ENCODE results near the gene FCRLA.
"Not testable (repeated sequence)": the region's sequence is repeated elsewhere in the genome, so short reads cannot be mapped to it uniquely, and the experiment has no call there.

The FCRLA gene

DNA sequence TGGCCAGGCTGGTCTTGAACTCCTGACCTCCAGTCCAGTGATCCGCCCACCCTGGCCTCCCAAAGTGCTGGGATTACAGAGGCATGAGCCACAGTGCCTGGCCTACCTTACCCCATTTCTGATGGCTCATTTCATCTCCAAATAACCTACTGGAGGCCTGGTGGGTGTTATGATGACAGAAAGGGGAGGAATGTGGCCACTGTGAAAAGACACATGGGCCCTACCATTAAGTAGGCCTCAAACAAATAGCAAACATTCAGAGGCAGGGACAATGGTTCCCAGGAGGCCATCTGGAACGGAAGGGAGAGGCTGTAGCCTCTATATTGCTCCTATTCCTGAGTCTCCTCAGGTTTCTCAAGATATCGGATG lies 932 bp upstream of the FCRLA start:
- no peak for DNase-seq

DNA sequence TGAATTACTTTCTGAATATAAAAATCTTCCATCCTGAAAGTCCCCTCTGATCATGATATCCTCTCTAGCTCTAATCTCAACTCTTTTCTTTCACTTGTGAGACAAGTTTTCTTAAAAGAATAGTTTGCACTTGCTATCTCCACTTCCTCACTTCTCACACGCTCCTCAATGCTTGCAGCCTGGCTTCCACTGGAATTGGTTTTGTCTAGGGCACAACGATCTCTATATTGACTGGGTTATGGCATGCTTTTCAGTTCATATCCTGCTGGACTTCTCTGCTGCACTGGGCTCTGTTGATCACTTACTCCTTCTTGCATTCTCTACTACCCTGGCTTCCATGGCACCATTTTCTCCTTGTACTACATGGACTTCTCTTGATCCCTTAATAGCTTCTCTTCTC lies 474 bp downstream of the FCRLA start:
- no peak for DNase-seq

DNA sequence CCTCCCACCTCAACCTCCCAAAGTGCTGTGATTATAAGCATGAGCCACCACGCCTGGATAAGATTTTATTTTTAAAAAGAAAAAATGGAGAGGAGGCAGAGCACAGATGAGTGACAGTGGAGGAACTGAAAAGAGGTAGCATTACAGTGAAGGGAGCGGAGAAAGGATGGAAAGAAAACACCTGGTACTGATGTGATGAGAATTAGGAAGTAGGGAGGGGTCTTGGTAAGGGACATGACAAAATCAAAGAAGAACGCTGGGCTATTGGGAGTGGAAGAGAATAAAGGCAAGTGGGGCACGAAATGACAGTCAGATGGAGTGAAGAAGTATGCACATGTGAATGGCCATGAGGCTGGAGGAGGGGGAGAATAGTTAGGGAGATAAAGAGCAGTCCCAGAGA lies 2.3 kb downstream of the FCRLA start:
- DNase-seq: no peak

DNA sequence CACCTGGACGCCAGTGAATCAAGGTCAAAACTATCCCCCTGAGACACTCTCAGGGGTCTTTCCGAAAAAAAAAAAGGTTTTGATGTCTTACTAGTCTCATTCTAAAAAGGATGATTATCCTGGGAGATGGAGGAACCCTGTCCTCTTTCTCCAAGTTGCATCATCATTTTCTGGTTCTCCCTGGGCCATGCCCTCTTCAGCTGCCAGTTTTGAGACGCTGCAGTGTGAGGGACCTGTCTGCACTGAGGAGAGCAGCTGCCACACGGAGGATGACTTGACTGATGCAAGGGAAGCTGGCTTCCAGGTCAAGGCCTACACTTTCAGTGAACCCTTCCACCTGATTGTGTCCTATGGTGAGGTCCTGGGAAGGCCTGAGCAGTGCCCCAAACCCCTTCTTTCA lies 3.5 kb downstream of the FCRLA start:
- no peak for DNase-seq

DNA sequence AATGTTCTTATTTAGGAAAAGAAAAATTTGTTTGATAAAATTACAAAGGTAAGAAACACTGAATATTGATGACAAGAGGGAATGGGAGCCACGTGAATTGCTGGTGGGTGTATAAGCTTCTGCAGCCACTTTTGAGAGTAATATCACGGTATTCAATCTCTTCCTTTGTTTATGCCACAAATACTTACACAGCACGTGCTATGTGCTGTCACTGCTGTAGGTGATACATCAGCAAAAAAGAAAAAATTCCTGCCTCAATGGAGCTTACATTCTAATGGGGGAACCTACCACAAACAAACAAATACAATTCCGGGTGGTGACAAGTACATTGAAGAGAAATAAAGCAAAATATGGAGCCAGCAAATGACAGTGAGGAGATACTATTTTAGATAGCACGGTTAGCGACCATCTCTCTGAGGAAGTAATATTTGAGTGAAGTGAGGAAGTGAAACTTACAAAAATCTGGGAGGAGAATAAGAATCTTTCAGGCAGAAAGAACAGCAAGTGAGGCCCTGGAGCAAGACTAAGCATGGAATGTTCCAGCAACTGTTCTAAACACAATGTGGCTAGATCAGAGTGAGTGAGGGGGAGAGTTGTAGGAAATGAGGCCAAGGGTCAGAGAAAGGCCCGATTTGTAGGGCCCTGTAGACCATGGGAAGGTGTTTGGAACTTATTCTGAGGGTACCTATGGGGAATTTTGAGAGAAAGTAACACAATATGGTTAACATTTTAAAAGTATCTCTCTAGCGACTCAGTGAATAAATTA lies 11.7 kb downstream of the FCRLA start:
- no peak for DNase-seq

DNA sequence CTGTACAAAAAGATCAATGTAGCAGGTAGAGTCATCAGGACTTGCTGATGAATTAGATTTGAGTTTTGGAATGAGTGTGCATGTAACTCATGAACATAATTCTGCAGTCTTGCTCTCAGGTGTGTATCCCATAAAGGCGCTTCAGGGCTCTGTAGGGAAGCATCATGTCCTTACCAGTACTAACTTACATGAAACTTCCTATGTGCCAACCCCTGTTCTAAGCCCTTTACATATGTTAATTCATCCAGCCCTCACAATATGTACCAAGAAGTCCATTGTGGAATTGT lies 12.2 kb downstream of the FCRLA start:
- DNase-seq: no peak

DNA sequence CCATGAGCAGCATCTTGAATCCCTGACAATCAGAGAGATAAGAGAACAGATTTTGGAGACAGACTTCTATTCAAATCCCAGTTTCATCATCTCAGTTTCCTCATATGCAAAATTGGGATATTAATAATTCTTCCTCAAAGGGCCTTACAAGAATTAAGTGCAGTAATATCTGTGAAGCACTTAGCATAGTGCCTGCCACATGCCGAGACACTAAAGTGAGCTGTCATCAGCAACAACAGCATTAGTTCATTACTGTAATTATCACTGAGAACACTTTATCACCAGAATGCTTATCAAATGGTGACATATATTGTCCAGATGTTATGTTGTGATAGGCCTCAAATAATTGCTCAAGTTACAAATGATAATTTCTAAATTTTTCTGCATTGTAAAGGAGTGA lies 13.4 kb downstream of the FCRLA start:
- no peak for DNase-seq

DNA sequence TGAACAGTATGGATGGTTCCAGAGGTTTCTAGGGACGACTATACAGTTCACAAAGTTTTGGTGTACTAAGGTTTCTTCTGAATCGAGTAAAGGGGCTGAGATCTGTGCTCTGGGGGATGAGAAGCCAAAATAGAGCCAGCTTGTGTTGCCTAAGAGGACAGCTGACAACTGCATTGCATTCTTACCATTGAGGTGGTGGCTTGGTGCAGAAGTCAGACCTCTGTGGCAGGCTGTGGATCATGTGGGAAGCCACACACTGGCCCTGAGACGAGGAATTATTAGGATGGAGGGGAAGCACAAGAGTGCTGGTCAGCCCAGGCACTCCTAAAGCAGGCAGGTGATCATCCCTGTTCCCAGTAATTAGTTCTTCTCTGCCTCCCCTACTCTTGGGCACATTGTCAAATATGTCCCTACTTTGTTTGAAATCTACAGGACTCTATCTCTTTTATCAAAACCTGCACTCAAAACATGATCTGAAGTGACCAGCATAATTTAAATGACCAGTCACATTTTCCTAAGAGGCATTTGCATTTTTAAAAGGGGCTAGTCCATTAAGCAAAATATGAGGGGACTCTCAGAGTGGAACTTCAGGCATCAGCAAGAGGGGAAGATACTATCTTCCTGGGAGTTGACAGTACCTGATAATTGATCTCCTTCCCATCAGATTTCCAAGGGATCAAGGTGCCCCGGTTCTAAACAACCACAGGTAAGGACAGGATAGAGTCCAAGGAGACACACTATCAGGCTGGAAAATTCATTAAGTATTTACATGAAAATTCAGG lies 14.1 kb downstream of the FCRLA start, which contains the start of gene FCRLB:
FCRLB (plus strand) TSS at position 589 of the 782 bp plus-strand sequence. CDS start 1,129 bp downstream, outside the sequence.
- no peak for DNase-seq

DNA sequence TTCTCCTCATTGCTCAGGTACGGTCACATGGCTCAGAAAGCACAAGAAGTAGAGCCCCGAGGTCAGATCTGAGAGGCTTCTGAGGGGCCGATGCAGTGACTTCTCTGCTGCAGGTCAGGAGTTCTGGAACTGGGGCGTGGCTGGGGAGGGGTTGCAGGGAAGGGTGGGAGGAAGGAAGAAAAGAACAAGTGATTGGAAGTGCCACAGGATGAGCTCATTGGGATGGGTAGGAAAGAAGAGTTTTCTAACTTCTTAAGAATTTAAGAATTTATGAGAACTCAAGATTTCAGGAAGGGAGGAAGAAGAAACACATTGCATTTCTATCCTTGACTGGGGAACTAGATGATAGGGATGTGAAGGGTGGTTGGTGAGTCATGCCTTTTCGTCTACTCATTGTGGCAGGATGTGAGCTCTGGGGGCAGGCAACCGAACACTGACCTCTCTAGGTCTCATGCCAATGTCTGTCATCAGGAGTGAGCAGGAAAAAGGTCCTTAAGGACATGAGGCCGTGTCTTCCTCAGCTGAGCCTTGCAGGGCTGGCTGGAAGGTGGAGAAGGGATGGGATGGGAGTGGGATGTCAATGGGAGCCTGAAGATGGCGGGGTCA lies 14.8 kb downstream of the FCRLA start:
- no peak for DNase-seq

DNA sequence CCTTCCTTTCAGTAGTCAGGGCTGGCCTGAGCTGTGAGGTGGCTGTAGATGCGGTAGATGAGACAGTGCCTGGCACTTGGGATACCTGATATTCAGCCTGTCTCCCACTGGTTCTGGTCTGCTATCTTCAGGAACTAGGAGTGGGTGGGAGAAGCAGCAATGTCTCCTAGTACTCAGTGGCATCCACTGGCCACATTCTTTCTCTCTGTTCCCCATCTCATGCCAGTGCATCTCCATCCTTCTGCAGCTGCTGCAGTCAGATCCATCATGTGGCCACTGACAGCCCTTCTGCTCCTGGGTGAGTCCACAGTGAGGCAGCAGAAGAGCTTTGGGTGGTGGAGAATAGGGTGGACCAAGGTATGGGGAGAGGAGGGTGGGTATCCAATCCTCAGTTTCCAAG lies 15.4 kb downstream of the FCRLA start:
- no peak for DNase-seq

DNA sequence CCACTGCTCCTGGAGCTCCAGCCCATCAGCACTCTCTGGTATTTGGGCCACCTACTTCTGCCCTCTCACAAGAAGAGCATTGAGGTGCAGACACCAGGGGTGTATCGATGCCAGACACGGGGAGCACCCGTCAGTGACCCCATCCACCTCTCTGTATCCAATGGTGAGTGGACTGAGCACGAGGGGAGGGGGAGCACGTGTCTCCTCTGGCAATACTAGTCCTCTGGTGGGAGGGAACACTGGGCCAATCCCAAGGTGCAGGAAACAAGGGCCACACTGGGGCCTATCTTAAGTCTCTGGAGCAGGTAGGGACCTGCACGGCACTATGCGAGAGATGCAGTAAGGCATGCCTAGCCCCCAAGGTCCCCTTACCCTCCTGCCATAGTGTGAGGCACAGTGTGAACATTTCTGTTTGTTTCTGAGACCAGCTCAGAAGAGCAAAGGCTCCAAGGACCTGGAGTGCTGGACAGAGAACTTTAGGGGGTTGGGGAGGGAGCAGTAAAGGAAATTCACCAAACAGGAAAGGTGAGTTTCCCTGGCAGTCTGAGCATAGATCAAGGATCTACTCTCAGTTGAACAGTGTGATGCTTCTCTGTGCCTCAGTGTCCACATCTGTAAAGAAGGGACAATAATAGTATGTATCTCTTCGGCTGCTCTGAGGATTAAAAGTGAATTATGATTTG lies 16.6 kb downstream of the FCRLA start:
- DNase-seq: no peak

DNA sequence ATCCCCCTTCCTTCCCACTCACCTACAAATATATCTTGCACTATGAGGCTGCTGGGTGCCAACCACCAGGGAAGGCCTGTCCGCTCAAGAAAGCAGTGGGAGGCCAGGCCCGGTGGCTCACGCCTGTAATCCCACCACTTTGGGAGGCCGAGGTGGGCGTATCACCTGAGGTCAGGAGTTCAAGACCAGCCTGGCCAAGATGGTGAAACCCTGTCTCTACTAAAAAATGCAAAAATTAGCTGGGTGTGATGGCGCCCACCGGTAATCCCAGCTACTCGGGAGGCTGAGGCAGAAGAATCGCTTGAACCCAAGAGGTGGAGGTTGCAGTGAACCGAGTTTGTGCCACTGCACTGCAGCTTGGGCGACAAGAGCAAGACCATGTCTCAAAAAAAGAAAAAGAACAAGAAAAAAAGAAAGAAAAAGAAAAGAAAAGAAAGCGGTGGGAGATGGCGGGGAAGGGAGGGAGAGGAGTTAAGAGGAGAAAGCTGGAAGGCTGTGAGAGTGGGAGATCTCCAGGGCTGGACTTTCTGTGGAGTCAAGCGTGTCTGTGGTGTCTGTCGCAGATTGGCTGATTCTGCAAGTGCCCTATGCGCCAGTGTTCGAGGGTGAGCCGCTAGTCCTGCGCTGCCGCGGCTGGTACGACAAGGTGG lies 18.4 kb downstream of the FCRLA start:
- not testable (repeated sequence) for DNase-seq

DNA sequence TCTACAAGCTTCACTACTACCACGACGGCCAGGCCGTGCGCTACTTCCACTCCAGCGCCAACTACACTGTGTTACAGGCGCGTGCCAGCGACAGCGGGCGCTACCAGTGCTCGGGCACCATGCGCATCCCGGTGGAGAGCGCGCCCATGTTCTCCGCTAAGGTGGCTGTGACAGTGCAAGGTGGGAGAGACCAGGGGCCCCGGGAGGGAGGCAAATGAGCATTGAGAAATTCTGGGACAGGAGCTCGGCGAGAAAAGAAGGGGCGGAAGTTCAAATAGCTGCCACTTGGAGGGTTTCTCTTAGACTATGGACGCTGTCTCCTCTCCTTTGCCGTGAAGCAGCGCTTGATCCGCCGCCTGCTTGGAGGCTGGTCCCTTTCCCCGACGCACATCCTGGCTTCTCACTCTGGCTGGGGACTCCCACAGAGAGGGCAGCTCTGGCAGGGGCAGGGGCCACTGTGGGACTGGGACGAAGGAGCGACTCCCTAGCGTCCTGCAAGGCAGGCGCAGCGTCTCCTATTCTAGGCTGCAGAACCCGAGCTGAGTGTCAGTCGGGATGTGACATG lies 19.0 kb downstream of the FCRLA start:
- DNase-seq: no peak

DNA sequence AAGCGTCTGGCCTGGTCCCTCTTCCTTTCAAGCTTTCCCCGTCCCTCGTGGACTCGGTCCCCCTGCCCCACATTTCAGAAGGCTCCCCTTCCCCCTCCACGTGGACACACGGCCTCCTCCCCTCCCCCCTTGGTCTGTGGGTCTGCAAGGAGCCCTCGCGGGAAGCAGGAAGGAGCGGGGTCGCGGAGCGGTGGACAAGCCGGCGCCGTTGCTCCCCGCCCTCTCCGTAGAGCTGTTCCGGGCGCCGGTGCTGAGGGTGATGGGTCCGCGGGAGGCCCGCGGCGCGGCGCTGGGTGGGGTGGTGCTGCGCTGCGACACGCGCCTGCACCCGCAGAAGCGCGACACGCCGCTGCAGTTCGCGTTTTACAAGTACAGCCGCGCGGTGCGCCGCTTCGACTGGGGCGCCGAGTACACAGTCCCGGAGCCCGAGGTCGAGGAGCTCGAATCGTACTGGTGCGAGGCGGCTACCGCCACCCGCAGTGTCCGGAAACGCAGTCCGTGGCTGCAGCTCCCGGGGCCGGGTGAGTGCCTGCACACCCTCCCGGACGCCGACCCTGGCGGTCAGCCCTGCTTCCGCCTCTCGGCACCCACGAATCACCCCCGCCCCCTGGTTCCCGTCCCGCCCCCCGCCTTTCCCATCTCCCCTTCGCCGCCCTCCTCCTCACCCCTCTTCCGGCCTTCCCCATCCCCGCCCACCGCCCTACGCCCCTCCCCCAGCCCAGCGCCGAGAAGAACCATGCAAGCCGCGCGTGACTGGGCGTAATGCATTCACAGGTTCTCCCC lies 19.6 kb downstream of the FCRLA start:
- DNase-seq: peak; percentile 37 to 42

DNA sequence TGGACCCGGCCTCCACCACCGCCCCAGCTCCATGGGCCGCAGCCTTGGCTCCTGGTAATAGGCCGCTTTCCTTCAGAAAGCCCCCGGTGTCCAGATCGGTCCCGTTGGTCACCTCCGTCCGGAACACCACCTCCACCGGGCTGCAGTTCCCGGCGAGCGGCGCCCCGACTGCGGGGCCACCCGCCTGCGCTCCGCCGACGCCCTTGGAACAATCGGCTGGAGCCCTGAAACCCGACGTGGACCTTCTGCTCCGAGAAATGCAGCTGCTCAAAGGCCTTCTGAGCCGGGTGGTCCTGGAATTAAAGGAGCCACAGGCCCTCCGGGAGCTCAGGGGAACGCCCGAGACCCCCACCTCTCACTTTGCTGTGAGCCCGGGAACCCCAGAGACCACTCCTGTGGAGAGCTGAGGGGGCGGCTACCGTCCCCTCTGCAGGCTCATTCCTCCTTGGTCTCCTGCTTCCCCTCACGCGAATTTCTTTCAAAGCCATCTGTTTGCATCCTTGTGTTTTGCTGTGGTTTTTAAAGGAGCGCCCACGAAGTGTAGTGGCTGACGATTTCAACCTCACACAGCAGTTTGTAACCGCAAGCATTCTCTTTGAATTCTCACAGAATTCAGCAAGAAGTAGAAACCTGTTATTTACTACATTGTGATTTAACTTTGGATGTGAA lies 20.4 kb downstream of the FCRLA start:
- peak in 1 of 2 donors; percentile 13 for DNase-seq

DNA sequence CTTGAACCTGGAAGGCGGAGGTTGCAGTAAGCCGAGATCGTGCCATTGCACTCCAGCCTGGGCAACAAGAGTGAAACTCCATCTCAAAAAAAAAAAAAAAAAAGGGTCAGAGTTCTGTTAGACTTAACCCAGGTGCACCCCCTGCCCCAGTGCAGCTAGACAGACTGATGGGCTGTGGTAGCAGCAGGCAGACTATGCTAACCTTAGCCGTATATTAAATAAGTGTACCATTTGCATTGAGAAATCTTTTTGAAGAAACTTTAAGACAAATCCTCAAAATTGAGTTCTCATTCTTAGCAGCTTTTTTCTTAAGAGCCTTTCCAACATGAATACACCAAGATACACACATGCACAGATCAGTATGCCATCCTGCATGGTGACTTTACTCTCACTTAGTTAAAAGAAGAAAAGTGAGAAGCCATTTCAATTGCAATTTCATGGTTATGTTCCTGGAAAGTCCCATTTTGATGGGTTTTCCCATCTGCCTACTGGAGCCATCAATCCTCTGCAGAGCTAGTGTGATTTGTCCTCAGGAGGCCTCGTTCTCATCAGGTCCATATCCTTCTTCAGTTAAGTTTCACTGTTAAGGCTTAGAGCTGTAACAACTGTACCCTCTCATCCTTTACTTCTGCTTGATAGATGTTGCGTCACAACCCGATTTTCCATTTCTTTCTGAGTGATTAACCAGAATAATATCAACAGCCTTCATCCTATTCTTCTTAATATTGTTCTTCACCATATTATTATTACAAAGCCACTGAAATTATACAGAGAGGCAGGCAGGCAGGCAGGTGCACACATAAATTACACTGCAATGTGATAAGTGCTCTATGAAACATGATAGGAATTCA lies 21.6 kb downstream of the FCRLA start:
- no peak for DNase-seq

DNA sequence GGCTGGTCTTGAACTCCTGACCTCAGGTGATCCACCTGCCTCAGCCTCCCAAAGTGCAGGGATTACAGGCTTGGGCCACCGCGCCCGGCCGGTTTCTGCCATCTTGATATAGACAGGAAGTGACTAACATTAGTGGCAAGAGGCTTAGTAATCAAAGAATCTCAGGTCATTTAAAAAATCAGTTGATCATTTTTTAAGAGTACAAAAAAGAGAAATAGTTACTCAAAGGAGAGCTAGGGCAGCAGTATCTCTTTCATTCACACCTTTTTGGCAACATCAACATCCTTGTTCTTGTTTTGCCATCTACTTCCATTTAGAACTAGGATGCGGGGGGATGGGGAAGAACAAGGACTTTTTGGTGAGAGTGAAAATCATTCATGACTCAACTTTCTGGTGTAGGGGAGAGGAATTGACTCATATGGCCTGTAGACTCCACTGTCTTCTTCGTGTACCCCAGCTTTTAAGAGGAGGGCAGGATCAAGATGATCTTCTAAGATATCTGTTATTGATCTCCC lies 23.1 kb downstream of the FCRLA start:
- peak; percentile 30 to 39 for DNase-seq

DNA sequence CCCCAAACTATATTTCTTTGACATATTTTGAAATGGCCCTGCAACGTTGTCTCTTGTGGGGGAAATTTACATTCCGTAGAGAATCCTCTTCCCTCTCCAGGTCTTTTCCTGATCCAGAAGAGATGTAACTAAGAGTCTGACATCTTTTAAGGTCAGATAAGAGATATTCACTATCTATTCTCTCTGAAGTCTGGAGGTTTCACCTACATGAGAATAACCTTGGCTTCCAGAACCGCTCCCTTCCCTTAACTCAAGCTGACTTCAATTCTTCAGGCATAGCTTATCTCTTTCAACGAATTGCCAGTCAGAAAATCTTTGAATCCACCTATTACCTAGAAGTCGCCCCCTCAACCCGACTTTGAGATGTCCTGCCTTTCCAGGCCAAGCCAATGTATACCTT lies 24.2 kb downstream of the FCRLA start:
- no peak for DNase-seq

DNA sequence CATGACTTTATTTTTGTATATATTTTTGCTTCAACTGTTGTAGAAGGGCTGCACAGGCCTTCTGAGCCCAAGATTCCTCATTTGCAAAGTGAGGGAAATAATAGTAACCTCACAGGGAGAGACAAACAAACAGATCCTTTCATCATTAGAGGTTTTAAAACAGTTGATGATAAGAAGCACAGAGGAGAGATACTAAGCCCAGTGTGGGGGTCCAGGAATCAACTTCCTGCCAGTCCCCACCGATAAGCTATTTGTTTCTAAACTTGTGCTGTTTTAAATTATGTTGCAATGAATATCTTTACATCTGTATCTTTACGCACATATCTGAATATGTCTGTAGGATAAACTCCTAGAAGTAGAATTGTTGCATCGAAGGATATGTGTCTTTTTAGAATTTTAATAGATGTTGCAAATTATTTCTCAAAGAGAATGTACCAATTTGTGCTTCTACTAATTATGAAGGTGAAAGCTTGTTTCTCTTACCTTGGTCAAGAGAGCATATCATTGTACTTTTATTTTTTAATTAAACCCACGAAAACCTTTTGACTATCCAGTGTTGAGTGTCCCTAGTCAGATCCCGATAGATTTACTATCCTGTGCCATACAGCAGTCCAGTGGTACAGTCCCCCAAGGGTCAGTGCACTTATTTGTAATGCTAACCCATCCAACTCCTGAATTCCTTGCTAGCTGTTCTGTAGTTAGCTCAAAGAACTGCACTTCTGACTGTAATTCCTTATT lies 25.1 kb downstream of the FCRLA start:
- no peak for DNase-seq
